ENCODE measurements around the gene STX16.
"Not testable (repeated sequence)": the region's sequence is repeated elsewhere in the genome, so short reads cannot be mapped to it uniquely, and the experiment has no call there.

The STX16 gene

GRCh38 chr20:58637466-58638213, 13.4 kb upstream of the STX16 start:
- DNase-seq = no peak

GRCh38 chr20:58638467-58639181, 12.5 kb upstream of the STX16 start:
- no peak for DNase-seq

- DNase-seq = no peak
Observed at GRCh38 chr20:58639182-58640146, 11.6 kb upstream of the STX16 start.

GRCh38 chr20:58640446-58640845, 10.6 kb upstream of the STX16 start:
- no peak for DNase-seq

- no peak for DNase-seq
Observed at GRCh38 chr20:58642441-58642840, 8.6 kb upstream of the STX16 start.

GRCh38 chr20:58642896-58643295, 8.2 kb upstream of the STX16 start:
- DNase-seq = not testable (repeated sequence)

- no peak for DNase-seq
Observed at GRCh38 chr20:58645412-58645968, 5.6 kb upstream of the STX16 start.

GRCh38 chr20:58646257-58646656, 4.8 kb upstream of the STX16 start:
- DNase-seq = no peak

- no peak for DNase-seq
Observed at GRCh38 chr20:58646703-58647102, 4.4 kb upstream of the STX16 start.

GRCh38 chr20:58647162-58647795, 3.8 kb upstream of the STX16 start:
- DNase-seq = no peak

- DNase-seq = no peak
Observed at GRCh38 chr20:58647796-58648501, 3.1 kb upstream of the STX16 start.

GRCh38 chr20:58648502-58648825, 2.6 kb upstream of the STX16 start:
- DNase-seq = not testable (repeated sequence)

- peak; percentile 42 for DNase-seq
Observed at GRCh38 chr20:58649288-58650180, 1.5 kb upstream of the STX16 start.

GRCh38 chr20:58650181-58650775, 805 bp upstream of the STX16 start:
- DNase-seq = peak; percentile 55

GRCh38 chr20:58651559-58651945, 469 bp downstream of the STX16 start:
- no peak for DNase-seq

GRCh38 chr20:58651946-58652605, 993 bp downstream of the STX16 start:
- DNase-seq = peak; percentile 57

- no peak for DNase-seq
Observed at GRCh38 chr20:58652606-58653294, 1.7 kb downstream of the STX16 start.

GRCh38 chr20:58654337-58654736, 3.3 kb downstream of the STX16 start:
- no peak for DNase-seq

All from stimulated activated CD4-positive, alpha-beta T cell treated with anti-CD3 and anti-CD28 coated beads, Interleukin-4, amount 100 ng/mL, for 1 hour (primary cell).